HEK293T (cell line): ENCODE measurements around the gene PAPPA.

Experiments used
- BHLHE40 ChIP-seq: fragments of 450-650 bp; IDR thresholded peaks from 2 replicates; pipeline ENCODE4 v1.6.1; 2016; ENCODE audit warnings: mild to moderate bottlenecking, moderate library complexity, borderline replicate concordance
- CTBP1 ChIP-seq: fragments of 450-650 bp; IDR thresholded peaks from 2 replicates; pipeline ENCODE4 v1.6.1; 2016; ENCODE audit warnings: borderline replicate concordance
- FOXA1 ChIP-seq: fragments of 450-650 bp; IDR thresholded peaks from 2 replicates; pipeline ENCODE4 v1.6.1; 2016; ENCODE audit warnings: mild to moderate bottlenecking
- FOXK2 ChIP-seq: fragments of 450-650 bp; IDR thresholded peaks from 2 replicates; pipeline ENCODE4 v1.6.1; 2016; ENCODE audit warnings: mild to moderate bottlenecking
- FOXM1 ChIP-seq: fragments of 450-650 bp; IDR thresholded peaks from 2 replicates; pipeline ENCODE4 v1.6.1; 2017; ENCODE audit warnings: mild to moderate bottlenecking, borderline replicate concordance
- HDGF ChIP-seq: fragments of 450-650 bp; IDR thresholded peaks from 2 replicates; pipeline ENCODE4 v1.6.1; 2017; ENCODE audit warnings: antibody characterized with exemption, borderline replicate concordance
- LEF1 ChIP-seq: fragments of 450-650 bp; IDR thresholded peaks from 2 replicates; pipeline ENCODE4 v1.6.1; 2017; ENCODE audit warnings: mild to moderate bottlenecking, borderline replicate concordance
- SP1 ChIP-seq: fragments of 450-650 bp; IDR thresholded peaks from 2 replicates; pipeline ENCODE4 v1.6.1; 2017
- SUZ12 ChIP-seq: fragments of 450-650 bp; IDR thresholded peaks from 2 replicates; pipeline ENCODE4 v1.6.1; 2016; ENCODE audit warnings: mild to moderate bottlenecking
- TARDBP ChIP-seq: fragments of 450-650 bp; IDR thresholded peaks from 2 replicates; pipeline ENCODE4 v1.6.1; 2016

- no peak for TF ChIP-seq FOXK2
- TF ChIP-seq SP1 = no peak
- no peak for TF ChIP-seq SUZ12
- TF ChIP-seq FOXA1 = no peak
- TF ChIP-seq LEF1 = no peak
- no peak for TF ChIP-seq FOXM1
- no peak for TF ChIP-seq BHLHE40
- TF ChIP-seq CTBP1 = no peak
- TF ChIP-seq TARDBP = no peak
- TF ChIP-seq HDGF = no peak
Measured at GRCh38 chr9:116390303-116391228, 237.0 kb downstream of the PAPPA start.
